Measurements from ENCODE around the gene SERPINA1.
"Not testable (repeated sequence)": the region's sequence is repeated elsewhere in the genome, so short reads cannot be mapped to it uniquely, and the experiment has no call there.

Gene SERPINA1

GRCh38 chr14:94388384-94389103 is at the start of gene SERPINA1:
SERPINA1 (minus strand) TSS chr14:94388602; CDS start chr14:94383237, 5,365 bp downstream.
- no peak for DNase-seq (ENCODE audit: low read depth in 1 of 2, low spot score in 1 of 2)

GRCh38 chr14:94428610-94429009 is 40.2 kb upstream of the SERPINA1 start:
- DNase-seq (ENCODE audit: low read depth in 1 of 2, low spot score in 1 of 2), result no peak

- no peak for DNase-seq (ENCODE audit: low read depth in 1 of 2, low spot score in 1 of 2)
These were observed 38.7 kb upstream of the SERPINA1 start for GRCh38 chr14:94427016-94427613.

- DNase-seq (ENCODE audit: low read depth in 1 of 2, low spot score in 1 of 2), result no peak
These were observed 38.1 kb upstream of the SERPINA1 start for GRCh38 chr14:94426526-94426925.

GRCh38 chr14:94424371-94424770 is 36.0 kb upstream of the SERPINA1 start:
- DNase-seq (ENCODE audit: low read depth in 1 of 2, low spot score in 1 of 2), result no peak

- DNase-seq (ENCODE audit: low read depth in 1 of 2, low spot score in 1 of 2), result peak in 1 of 2 donors; percentile 10
These were observed 35.2 kb upstream of the SERPINA1 start for GRCh38 chr14:94423453-94424056.

GRCh38 chr14:94421316-94421715 is 32.9 kb upstream of the SERPINA1 start:
- no peak for DNase-seq (ENCODE audit: low read depth in 1 of 2, low spot score in 1 of 2)

GRCh38 chr14:94417497-94418205 is 29.2 kb upstream of the SERPINA1 start:
- not testable (repeated sequence) for DNase-seq (ENCODE audit: low read depth in 1 of 2, low spot score in 1 of 2)

GRCh38 chr14:94412671-94413638 is 24.6 kb upstream of the SERPINA1 start:
- no peak for DNase-seq (ENCODE audit: low read depth in 1 of 2, low spot score in 1 of 2)

GRCh38 chr14:94411638-94412037 is 23.2 kb upstream of the SERPINA1 start:
- DNase-seq (ENCODE audit: low read depth in 1 of 2, low spot score in 1 of 2), result no peak

- DNase-seq (ENCODE audit: low read depth in 1 of 2, low spot score in 1 of 2), result not testable (repeated sequence)
These were observed 21.0 kb upstream of the SERPINA1 start for GRCh38 chr14:94409430-94409829.

GRCh38 chr14:94408546-94409095 is 20.2 kb upstream of the SERPINA1 start:
- DNase-seq (ENCODE audit: low read depth in 1 of 2, low spot score in 1 of 2), result no peak

- no peak for DNase-seq (ENCODE audit: low read depth in 1 of 2, low spot score in 1 of 2)
These were observed 19.5 kb upstream of the SERPINA1 start for GRCh38 chr14:94407906-94408305.

GRCh38 chr14:94406910-94407309 is 18.5 kb upstream of the SERPINA1 start:
- no peak for DNase-seq (ENCODE audit: low read depth in 1 of 2, low spot score in 1 of 2)

GRCh38 chr14:94405486-94405885 is 17.1 kb upstream of the SERPINA1 start:
- DNase-seq (ENCODE audit: low read depth in 1 of 2, low spot score in 1 of 2), result no peak

GRCh38 chr14:94404561-94404960 is 16.2 kb upstream of the SERPINA1 start:
- no peak for DNase-seq (ENCODE audit: low read depth in 1 of 2, low spot score in 1 of 2)

GRCh38 chr14:94403312-94403932 is 15.0 kb upstream of the SERPINA1 start:
- no peak for DNase-seq (ENCODE audit: low read depth in 1 of 2, low spot score in 1 of 2)

- no peak for DNase-seq (ENCODE audit: low read depth in 1 of 2, low spot score in 1 of 2)
These were observed 12.7 kb upstream of the SERPINA1 start for GRCh38 chr14:94401083-94401482.

GRCh38 chr14:94400422-94400841 is 12.0 kb upstream of the SERPINA1 start:
- no peak for DNase-seq (ENCODE audit: low read depth in 1 of 2, low spot score in 1 of 2)

- no peak for DNase-seq (ENCODE audit: low read depth in 1 of 2, low spot score in 1 of 2)
These were observed 10.1 kb upstream of the SERPINA1 start for GRCh38 chr14:94398536-94398935.
